HFFc6 (cell line): ENCODE measurements around the gene GPC6. TPM values are rescaled to one million over a fixed set of nuclear protein-coding genes. Genes with fewer than 3 reads are reported as not detected.

Source experiments
- DNase-seq: peaks from one replicate; pipeline ENCODE4 v3.0.0-alpha.2; 2018
- H3K27ac Mint-ChIP-seq: 2 replicates; pipeline ENCODE4 v1.8.0; 2020; ENCODE audit warnings: mild to moderate bottlenecking, mixed read lengths
- H3K27me3 Mint-ChIP-seq: 2 replicates; pipeline ENCODE4 v1.8.0; 2021; ENCODE audit warnings: mild to moderate bottlenecking, moderate library complexity, mixed read lengths; ENCODE audit not compliant: insufficient read depth
- H3K36me3 Mint-ChIP-seq: 2 replicates; pipeline ENCODE4 v1.8.0; 2021; ENCODE audit warnings: low read depth, mixed read lengths
- H3K4me1 Mint-ChIP-seq: 2 replicates; pipeline ENCODE4 v1.8.0; 2020; ENCODE audit warnings: low read depth, mixed read lengths
- H3K4me3 Mint-ChIP-seq: 2 replicates; pipeline ENCODE4 v1.8.0; 2020; ENCODE audit warnings: mild to moderate bottlenecking, moderate library complexity, mixed read lengths
- H3K9me3 Mint-ChIP-seq: 2 replicates; pipeline ENCODE4 v1.8.0; 2020; ENCODE audit warnings: mild to moderate bottlenecking, mixed read lengths
- total RNA-seq, 6 experiments: library from RNA; stranded (reverse); fragmentation: NEBNext Ultra II Directional; extraction: Animal tissue kit (Norgen Biotek cat#: 25700); gene quantifications; 2 replicates in 1 of 6; 3 replicates in 5 of 6; pipeline ENCODE4 v1.2.3, GENCODE V29; 2021
- TF ChIP-seq, protein P1 (sequence below): fragments of 200-600 bp; sonication (generic); IDR thresholded peaks from 2 replicates; pipeline ENCODE4 v1.5.0; 2021; ENCODE audit warnings: antibody characterized with exemption, mild to moderate bottlenecking

Gene GPC6
- total RNA-seq, 6 experiments from 2014 or later: 3.0 to 5.3 (median 4.4) TPM

DNA sequence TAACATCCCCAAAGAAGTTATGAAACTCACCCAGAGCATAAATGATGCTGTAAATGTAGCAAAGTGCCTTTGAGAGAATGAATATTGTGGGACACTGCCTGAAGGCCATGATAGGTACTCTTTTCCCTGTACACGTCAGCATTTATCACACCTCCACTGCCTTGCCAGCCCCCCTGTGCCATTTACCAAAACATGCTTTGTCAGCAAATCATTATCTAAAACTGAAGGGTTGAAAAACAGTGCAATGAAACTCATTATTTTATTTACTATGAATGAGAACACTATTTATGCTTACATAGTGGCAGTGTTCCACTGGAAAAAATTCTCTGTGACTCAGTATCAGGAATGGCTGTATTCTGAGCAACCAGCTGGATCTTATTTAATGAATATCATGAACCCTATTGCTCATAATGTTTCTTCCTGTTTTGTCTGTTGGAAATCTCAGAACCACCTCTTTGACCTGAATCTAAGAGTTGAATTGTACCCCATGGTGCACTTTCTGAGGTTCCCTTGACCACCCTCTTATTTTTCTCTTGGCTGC, 688.7 kb downstream of the GPC6 start:
- TF ChIP-seq, protein P1, sequence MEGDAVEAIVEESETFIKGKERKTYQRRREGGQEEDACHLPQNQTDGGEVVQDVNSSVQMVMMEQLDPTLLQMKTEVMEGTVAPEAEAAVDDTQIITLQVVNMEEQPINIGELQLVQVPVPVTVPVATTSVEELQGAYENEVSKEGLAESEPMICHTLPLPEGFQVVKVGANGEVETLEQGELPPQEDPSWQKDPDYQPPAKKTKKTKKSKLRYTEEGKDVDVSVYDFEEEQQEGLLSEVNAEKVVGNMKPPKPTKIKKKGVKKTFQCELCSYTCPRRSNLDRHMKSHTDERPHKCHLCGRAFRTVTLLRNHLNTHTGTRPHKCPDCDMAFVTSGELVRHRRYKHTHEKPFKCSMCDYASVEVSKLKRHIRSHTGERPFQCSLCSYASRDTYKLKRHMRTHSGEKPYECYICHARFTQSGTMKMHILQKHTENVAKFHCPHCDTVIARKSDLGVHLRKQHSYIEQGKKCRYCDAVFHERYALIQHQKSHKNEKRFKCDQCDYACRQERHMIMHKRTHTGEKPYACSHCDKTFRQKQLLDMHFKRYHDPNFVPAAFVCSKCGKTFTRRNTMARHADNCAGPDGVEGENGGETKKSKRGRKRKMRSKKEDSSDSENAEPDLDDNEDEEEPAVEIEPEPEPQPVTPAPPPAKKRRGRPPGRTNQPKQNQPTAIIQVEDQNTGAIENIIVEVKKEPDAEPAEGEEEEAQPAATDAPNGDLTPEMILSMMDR: no peak
- no peaks in the 10 kb centered on the region for H3K9me3 Mint-ChIP-seq
- H3K4me3 Mint-ChIP-seq: no peak overlapping the region
- no peaks in the 10 kb centered on the region for H3K36me3 Mint-ChIP-seq
- H3K4me1 Mint-ChIP-seq: peaks cover 18% of the 10 kb centered on the region
- peak; percentile 53 for DNase-seq
- H3K27me3 Mint-ChIP-seq: peaks cover 4% of the 10 kb centered on the region
- peak overlapping the region; percentile 20; the same call in 1 of the 2 replicates for H3K27ac Mint-ChIP-seq

DNA sequence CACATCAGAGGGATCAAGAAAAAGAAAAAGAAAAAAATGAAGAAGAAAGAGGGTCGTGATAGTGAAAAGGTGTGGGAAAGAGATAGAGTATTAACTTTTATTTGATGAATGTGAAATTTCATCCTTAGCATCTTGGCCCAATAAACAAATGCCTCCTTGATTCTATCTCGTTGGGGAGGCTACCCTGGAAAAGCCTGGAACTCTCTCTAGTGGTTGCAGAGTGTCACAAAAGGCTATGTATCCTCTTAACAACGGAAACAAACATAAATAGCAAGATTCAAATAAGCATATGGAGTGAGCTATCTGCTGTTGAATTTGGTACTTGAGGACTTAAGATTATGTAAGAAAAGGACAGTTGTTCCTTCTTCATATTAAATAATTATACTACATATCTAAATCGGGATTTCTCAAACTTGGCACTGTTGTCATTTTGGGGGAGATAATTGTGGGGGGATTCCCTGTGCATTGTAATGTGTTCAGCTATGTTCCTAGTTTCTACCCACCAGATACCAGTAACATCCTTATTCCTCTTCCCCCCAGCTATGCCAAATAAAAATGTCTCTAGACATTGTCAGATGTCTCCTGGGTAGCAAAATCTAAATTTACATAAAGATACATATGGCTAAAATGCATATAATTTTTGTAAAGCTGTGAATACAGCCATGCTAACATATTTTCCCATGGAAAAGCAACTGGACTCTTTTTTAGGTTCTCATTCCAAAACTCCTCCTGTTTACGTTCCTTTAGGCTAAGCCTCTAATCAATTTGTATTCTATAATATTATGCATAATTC, 695.7 kb downstream of the GPC6 start:
- H3K27ac Mint-ChIP-seq: no peak overlapping the region
- H3K27me3 Mint-ChIP-seq: peaks cover 3% of the 10 kb centered on the region
- DNase-seq: no peak
- no peak overlapping the region for H3K4me3 Mint-ChIP-seq
- H3K4me1 Mint-ChIP-seq: peaks cover 16% of the 10 kb centered on the region
- TF ChIP-seq, protein P1: 0 out of 2 replicates have a peak, but pooled peaks have one; percentile 18
- no peaks in the 10 kb centered on the region for H3K36me3 Mint-ChIP-seq
- no peaks in the 10 kb centered on the region for H3K9me3 Mint-ChIP-seq

DNA sequence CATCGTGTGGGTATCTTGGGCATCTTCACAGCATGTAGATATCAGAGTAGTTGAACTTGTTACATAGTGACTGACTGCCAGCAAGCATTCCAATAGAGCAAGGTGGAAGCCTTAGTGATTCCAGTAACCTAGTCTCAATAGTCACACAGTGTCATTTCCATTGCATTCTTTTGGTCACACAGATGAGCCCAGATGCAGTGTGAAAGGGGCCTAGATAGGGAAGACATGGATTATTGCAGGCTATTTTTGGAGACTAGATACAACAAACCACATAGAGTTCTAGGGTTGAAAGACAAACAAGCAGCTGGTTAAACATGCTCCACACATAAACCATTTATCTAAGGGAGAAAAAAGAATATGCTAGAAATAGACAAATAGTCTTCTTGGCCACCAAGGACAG, 699.4 kb downstream of the GPC6 start:
- no peak for DNase-seq
- no peak overlapping the region for H3K4me3 Mint-ChIP-seq
- no peaks in the 10 kb centered on the region; the same call in 1 of the 2 replicates for H3K27me3 Mint-ChIP-seq
- H3K27ac Mint-ChIP-seq: no peak overlapping the region
- peaks cover 21% of the 10 kb centered on the region for H3K4me1 Mint-ChIP-seq
- H3K36me3 Mint-ChIP-seq: no peaks in the 10 kb centered on the region
- TF ChIP-seq, protein P1: no peak
- no peaks in the 10 kb centered on the region for H3K9me3 Mint-ChIP-seq

DNA sequence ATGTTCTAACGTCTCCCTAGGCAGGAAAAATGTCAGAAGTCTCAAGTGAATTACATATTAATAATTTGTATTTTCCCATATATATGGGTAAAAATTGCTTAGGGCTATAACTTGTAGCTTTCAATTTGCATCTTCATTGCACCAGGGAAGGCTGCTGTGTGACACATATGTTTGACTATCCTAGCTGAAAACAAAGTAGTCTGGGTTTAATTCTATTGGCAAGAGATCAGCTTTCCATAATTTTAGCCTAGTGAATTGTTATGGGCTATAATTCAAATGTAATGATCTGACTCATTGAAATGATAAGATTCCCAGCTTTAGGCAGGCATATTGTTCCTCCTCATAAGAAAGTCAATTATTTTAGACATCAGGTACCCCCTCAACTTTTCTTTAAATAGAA, 699.8 kb downstream of the GPC6 start:
- DNase-seq: no peak
- TF ChIP-seq, protein P1: no peak

DNA sequence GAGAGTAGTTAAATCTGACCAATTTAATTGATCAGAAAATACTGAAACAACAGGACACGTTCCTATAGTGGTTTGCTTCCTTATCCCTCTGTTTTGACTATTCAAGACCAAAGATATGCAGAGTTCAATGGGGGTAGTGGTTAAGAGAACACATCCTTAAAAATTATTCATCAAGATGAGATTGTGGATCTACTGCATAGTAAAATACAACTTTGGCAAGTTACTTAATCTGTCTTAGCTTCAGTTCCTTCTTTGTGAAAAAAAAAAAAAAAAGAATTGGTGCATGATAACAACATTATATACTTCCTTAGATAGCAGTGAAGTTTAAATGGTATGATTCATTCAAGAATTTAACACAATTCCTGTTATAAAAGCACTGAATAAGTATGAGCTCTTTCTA, 700.8 kb downstream of the GPC6 start:
- H3K4me1 Mint-ChIP-seq: peaks cover 21% of the 10 kb centered on the region

More for the DNA sequence above, 699.8 kb downstream of the GPC6 start:
- H3K4me3 Mint-ChIP-seq: no peak overlapping the region
- H3K9me3 Mint-ChIP-seq: no peaks in the 10 kb centered on the region
- H3K4me1 Mint-ChIP-seq: peaks cover 21% of the 10 kb centered on the region
- H3K36me3 Mint-ChIP-seq: no peaks in the 10 kb centered on the region
- H3K27me3 Mint-ChIP-seq: no peaks in the 10 kb centered on the region; the same call in 1 of the 2 replicates
- H3K27ac Mint-ChIP-seq: no peak overlapping the region

More for the DNA sequence above, 700.8 kb downstream of the GPC6 start:
- no peak overlapping the region for H3K4me3 Mint-ChIP-seq
- TF ChIP-seq, protein P1: no peak
- H3K9me3 Mint-ChIP-seq: no peaks in the 10 kb centered on the region
- no peaks in the 10 kb centered on the region; the same call in 1 of the 2 replicates for H3K27me3 Mint-ChIP-seq
- no peak for DNase-seq
- H3K36me3 Mint-ChIP-seq: no peaks in the 10 kb centered on the region
- H3K27ac Mint-ChIP-seq: no peak overlapping the region
